Left lung (tissue), 10 donors: Measurements from ENCODE around the gene TCF7L2. TPM values are rescaled to one million over a fixed set of nuclear protein-coding genes. Genes with fewer than 3 reads are reported as not detected.

Experiments
- ATAC-seq: fragments of 200-7000 bp; cut with Tn5 transposase; one replicate; pipeline ENCODE4 v1.9.1; 2020; ENCODE audit warnings: moderate library complexity
- DNase-seq, 4 donors: peaks; one replicate each; pipeline ENCODE4 v3.0.0-alpha.2; 2013 to 2020
- H3K27ac ChIP-seq, 2 donors: fragments of 200-600 bp; sonication (generic) in 1 of 2; one replicate each; pipeline versions ENCODE4 v1.5.0 to v1.8.0; 2020 to 2021
- H3K27me3 ChIP-seq, 2 donors: fragments of 200-600 bp; sonication (generic) in 1 of 2; one replicate each; pipeline versions ENCODE4 v1.5.0 to v1.8.0; 2020 to 2021
- H3K36me3 ChIP-seq, 2 donors: fragments of 200-600 bp; sonication (generic) in 1 of 2; one replicate each; pipeline versions ENCODE4 v1.5.0 to v1.8.0; 2020 to 2021
- H3K4me1 ChIP-seq, 2 donors: fragments of 200-600 bp; one replicate each; pipeline ENCODE4 v1.8.0; 2021
- H3K4me3 ChIP-seq, 2 donors: fragments of 200-600 bp; sonication (generic) in 1 of 2; one replicate each; pipeline versions ENCODE4 v1.5.0 to v1.8.0; 2020 to 2021; ENCODE audit warnings: mild to moderate bottlenecking in 1 of 2
- H3K9me3 ChIP-seq, 2 donors: fragments of 200-600 bp; sonication (generic) in 1 of 2; one replicate each; pipeline versions ENCODE4 v1.5.0 to v1.8.0; 2020 to 2021
- intact Hi-C, 2 donors: fragments of 100-400 bp; cut with DNase I; formaldehyde crosslinking; loops; one replicate each; pipeline versions ENCODE4 v1.11.2 to v1.14.2; 2022
- polyA plus RNA-seq, 6 donors: library from polyadenylated mRNA; unstranded; fragments of 120-200 nt; gene quantifications; one replicate each; pipeline ENCODE4 v1.2.1, GENCODE V29; 2013; ENCODE audit not compliant: insufficient read length in 6 of 6
- total RNA-seq, 2 donors: library from RNA; stranded (reverse); fragmentation: NEBNext Ultra II Directional; extraction: Animal tissue kit (Norgen Biotek cat#: 25700); gene quantifications; one replicate each; pipeline ENCODE4 v1.2.1, GENCODE V29; 2021
- TF ChIP-seq, protein P1 (sequence below), 2 donors: fragments of 200-600 bp; sonication (generic) in 1 of 2; IDR thresholded peaks; one replicate each; pipeline versions ENCODE4 v1.5.0 to v1.8.0; 2021; ENCODE audit warnings: antibody characterized with exemption in 2 of 2
- donor health status: DM: no; HTN: yes; CAD: no.
- donor health status: DM: no; HTN: no; CAD: no.

Gene TCF7L2
- total and polyA plus RNA-seq, 8 donors = 25.1 to 54.9 (median 53.0) TPM

DNA sequence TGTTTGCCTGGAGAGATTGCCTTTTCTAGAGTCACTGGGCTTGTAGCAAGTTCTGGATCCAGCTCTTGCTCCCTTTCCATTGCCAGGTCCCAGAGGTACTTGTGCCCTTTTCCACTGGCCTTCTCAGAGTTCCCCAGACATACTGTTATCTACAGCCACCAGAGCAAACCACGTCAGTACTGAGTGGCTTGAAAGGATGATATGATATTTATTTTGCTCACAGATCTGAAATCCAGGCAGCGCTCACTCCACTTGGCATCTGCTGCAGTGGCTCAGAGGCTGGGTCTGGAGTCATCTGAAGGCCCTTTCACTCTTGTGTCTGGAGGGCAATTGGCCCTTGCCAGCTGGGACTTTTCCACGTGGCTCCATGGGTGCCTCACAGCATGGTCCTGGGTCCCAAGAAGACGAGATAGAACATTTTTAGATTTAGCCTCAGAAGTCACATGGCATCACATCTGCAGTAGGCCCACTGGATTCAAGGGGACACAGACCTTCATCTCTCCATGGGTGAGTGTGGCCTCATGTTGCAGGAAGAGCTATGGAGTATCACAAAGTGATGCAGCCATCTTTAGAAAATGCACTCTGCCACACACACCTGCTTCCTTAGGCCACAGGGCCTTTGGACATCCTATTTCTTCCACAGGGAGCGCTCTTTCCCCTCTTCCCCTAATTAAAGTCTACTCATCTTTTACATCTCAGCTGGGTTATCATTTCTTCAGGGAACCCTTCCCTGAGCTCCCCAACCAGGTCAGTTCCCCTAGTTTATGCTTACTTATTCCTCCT lies 22.9 kb upstream of the TCF7L2 start:
- intact Hi-C loops = no loop called here
- no peaks in the 10 kb centered on the region for H3K27me3 ChIP-seq
- ATAC-seq (no peak), DNase-seq (no peak)
- TF ChIP-seq, protein P1, sequence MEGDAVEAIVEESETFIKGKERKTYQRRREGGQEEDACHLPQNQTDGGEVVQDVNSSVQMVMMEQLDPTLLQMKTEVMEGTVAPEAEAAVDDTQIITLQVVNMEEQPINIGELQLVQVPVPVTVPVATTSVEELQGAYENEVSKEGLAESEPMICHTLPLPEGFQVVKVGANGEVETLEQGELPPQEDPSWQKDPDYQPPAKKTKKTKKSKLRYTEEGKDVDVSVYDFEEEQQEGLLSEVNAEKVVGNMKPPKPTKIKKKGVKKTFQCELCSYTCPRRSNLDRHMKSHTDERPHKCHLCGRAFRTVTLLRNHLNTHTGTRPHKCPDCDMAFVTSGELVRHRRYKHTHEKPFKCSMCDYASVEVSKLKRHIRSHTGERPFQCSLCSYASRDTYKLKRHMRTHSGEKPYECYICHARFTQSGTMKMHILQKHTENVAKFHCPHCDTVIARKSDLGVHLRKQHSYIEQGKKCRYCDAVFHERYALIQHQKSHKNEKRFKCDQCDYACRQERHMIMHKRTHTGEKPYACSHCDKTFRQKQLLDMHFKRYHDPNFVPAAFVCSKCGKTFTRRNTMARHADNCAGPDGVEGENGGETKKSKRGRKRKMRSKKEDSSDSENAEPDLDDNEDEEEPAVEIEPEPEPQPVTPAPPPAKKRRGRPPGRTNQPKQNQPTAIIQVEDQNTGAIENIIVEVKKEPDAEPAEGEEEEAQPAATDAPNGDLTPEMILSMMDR (IDR thresholded peaks at IDR 0.05) = no peak
- H3K4me3 ChIP-seq = no peak overlapping the region
- no peak overlapping the region for H3K27ac ChIP-seq
- no peaks in the 10 kb centered on the region for H3K36me3 ChIP-seq
- H3K4me1 ChIP-seq = no peaks in the 10 kb centered on the region
- no peaks in the 10 kb centered on the region for H3K9me3 ChIP-seq

DNA sequence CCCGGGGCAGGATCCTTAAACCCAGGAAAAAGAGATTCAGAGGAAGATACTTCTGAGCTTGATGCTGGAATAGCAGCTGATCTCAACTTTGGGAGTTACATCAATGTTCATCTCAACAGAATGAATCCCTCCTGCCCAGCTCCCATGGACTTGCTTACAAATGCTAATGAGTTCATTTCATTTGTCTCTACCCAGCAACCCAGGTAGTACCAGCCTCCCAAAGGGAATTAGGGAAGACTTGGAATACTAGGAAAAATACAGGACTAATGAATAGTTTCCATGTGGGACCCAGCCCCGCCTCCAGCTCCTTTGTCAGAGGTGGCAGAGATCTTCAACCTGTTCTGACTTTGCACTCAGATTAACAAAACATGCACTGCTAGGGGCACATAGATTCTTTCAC lies 22.1 kb upstream of the TCF7L2 start:
- H3K27ac ChIP-seq = no peak overlapping the region
- TF ChIP-seq, protein P1 (IDR thresholded peaks at IDR 0.05) = no peak
- no peaks in the 10 kb centered on the region for H3K9me3 ChIP-seq
- no peaks in the 10 kb centered on the region for H3K27me3 ChIP-seq
- intact Hi-C loops = no loop called here
- H3K4me1 ChIP-seq = no peaks in the 10 kb centered on the region
- H3K4me3 ChIP-seq = no peak overlapping the region
- H3K36me3 ChIP-seq = no peaks in the 10 kb centered on the region
- ATAC-seq (no peak), DNase-seq (no peak)

DNA sequence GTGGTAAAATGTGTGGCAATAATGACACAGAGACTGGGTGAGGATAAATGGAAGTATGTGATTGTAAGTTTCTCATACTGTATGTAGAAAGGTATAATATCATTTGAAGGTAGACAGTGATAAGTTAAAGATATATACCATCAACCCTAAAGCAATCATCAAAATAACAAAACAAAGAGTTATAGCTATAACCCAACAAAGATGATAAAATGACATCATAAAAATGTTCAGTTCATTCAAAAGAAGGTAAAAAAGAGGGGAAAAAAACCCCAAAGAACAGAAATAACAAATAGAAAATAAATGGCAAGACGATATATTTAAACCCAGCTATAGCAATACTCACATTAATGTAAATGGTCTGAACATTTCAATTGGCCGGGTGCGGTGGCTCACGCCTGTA lies 17.4 kb upstream of the TCF7L2 start:
- no peaks in the 10 kb centered on the region for H3K36me3 ChIP-seq
- DNase-seq (no peak), ATAC-seq (no peak)
- intact Hi-C loops = no loop called here
- no peak overlapping the region for H3K4me3 ChIP-seq
- H3K27ac ChIP-seq = no peak overlapping the region
- H3K4me1 ChIP-seq = no peaks in the 10 kb centered on the region
- no peaks in the 10 kb centered on the region for H3K9me3 ChIP-seq
- TF ChIP-seq, protein P1 (IDR thresholded peaks at IDR 0.05) = no peak
- no peaks in the 10 kb centered on the region for H3K27me3 ChIP-seq

DNA sequence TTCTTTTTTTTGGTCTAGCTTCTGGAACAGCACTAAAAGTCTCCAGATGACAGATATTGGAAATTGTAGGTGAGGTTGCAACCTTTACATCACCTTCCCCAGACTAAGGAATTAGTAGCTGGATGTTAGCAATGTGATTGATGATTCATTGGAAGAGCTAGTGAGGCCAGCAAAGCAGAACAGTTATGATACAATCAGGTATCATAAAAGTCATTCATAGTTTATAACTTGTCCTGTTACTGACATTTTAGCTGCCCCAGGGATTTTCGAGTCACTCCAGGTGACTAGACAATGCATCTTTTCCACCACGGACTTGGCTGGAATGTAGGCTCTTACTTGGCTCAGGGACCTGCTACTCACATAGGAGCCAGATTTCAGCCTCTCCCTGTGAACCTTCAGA lies 15.9 kb upstream of the TCF7L2 start:
- DNase-seq (no peak), ATAC-seq (no peak)
- H3K9me3 ChIP-seq = no peaks in the 10 kb centered on the region
- no peak overlapping the region for H3K27ac ChIP-seq
- H3K36me3 ChIP-seq = no peaks in the 10 kb centered on the region
- intact Hi-C loops = no loop called here
- H3K4me3 ChIP-seq = no peak overlapping the region
- TF ChIP-seq, protein P1 (IDR thresholded peaks at IDR 0.05) = no peak
- H3K4me1 ChIP-seq = no peaks in the 10 kb centered on the region
- H3K27me3 ChIP-seq = no peaks in the 10 kb centered on the region

DNA sequence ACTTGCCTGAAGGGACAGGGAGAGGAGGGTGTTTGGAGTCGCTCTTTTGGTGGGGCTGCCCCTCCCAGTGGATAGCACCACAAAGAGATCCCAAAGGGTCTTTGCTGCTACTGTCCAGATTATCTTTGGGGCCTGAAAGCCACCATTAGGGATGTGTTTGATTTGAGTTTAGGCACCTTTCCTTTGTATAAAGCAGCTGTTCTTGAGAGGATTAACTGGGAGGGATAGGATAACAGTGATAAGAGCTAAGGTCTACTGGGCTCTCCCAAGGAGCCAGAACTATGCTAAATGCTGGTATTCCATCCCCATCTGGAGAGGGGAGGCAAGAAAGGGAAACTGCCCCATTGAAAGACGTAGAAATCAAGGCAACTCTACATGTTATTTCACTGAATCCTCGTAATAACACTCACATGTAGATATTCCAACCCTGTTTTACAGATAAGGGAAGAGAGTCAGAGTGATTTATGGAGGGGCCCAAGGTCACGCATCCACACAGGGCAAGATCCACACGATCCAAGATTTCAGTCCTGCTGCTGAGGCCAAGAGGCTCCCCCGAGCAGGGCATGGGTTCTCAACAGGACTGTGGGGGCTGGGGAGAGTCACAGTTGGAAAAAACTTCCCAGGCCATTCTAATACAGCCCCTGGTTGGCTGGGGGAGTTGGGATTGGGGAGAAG lies 11.1 kb upstream of the TCF7L2 start:
- intact Hi-C loops = no loop called here
- H3K4me1 ChIP-seq = no peaks in the 10 kb centered on the region
- DNase-seq = no peak
- no peak overlapping the region for H3K4me3 ChIP-seq
- no peaks in the 10 kb centered on the region for H3K36me3 ChIP-seq
- no peak overlapping the region for H3K27ac ChIP-seq
- no peak for ATAC-seq
- TF ChIP-seq, protein P1 (IDR thresholded peaks at IDR 0.05) = no peak
- no peaks in the 10 kb centered on the region for H3K27me3 ChIP-seq
- no peaks in the 10 kb centered on the region for H3K9me3 ChIP-seq
